HG03097 (cell line): ENCODE results near the gene CACNA1E.
"Not testable (repeated sequence)": the region's sequence is repeated elsewhere in the genome, so short reads cannot be mapped to it uniquely, and the experiment has no call there.

ENCODE experiments used
- ATAC-seq: cut with Tn5 transposase; IDR thresholded peaks from one replicate; pipeline ENCODE4 v1.9.1; 2021; ENCODE audit not compliant: unreplicated experiment, low FRiP score

Gene CACNA1E

GRCh38 chr1:181794332-181794731 is 311.0 kb downstream of the CACNA1E start:
- ATAC-seq, result no peak

GRCh38 chr1:181798191-181798926 is 315.0 kb downstream of the CACNA1E start:
- no peak for ATAC-seq

GRCh38 chr1:181801617-181802016 is 318.3 kb downstream of the CACNA1E start:
- no peak for ATAC-seq

- ATAC-seq, result no peak
Observed at GRCh38 chr1:181802466-181802865, 319.1 kb downstream of the CACNA1E start.

- no peak for ATAC-seq
Observed at GRCh38 chr1:181803421-181803820, 320.1 kb downstream of the CACNA1E start.

- no peak for ATAC-seq
Observed at GRCh38 chr1:181804989-181805388, 321.7 kb downstream of the CACNA1E start.

- no peak for ATAC-seq
Observed at GRCh38 chr1:181806746-181807145, 323.4 kb downstream of the CACNA1E start.

GRCh38 chr1:181807251-181807650 is 323.9 kb downstream of the CACNA1E start:
- no peak for ATAC-seq

- ATAC-seq, result no peak
Observed at GRCh38 chr1:181809991-181810545, 326.8 kb downstream of the CACNA1E start.

GRCh38 chr1:181812208-181812607 is 328.9 kb downstream of the CACNA1E start:
- ATAC-seq, result no peak

- ATAC-seq, result no peak
Observed at GRCh38 chr1:181813266-181813665, 329.9 kb downstream of the CACNA1E start.

GRCh38 chr1:181816608-181817007 is 333.3 kb downstream of the CACNA1E start:
- ATAC-seq, result no peak

- no peak for ATAC-seq
Observed at GRCh38 chr1:181817091-181817490, 333.8 kb downstream of the CACNA1E start.

GRCh38 chr1:181818459-181818858 is 335.1 kb downstream of the CACNA1E start:
- no peak for ATAC-seq

- no peak for ATAC-seq
Observed at GRCh38 chr1:181818943-181819342, 335.6 kb downstream of the CACNA1E start.

- ATAC-seq, result no peak
Observed at GRCh38 chr1:181821701-181822100, 338.4 kb downstream of the CACNA1E start.

GRCh38 chr1:181832173-181832880 is 349.0 kb downstream of the CACNA1E start:
- ATAC-seq, result not testable (repeated sequence)

- ATAC-seq, result no peak
Observed at GRCh38 chr1:181846001-181846645, 362.8 kb downstream of the CACNA1E start.

GRCh38 chr1:181846681-181847080 is 363.4 kb downstream of the CACNA1E start:
- ATAC-seq, result no peak

GRCh38 chr1:181849071-181849470 is 365.8 kb downstream of the CACNA1E start:
- ATAC-seq, result no peak

- not testable (repeated sequence) for ATAC-seq
Observed at GRCh38 chr1:181854212-181854611, 370.9 kb downstream of the CACNA1E start.
